K562 (cell line): Measurements from ENCODE around the gene GLRX2. TPM values are rescaled to one million over a fixed set of nuclear protein-coding genes. Genes with fewer than 3 reads are reported as not detected.

Source experiments
- ARID1B ChIP-seq: fragments of 450-650 bp; IDR thresholded peaks from 2 replicates; pipeline ENCODE4 v1.6.1; 2016; ENCODE audit warnings: antibody characterized with exemption, mild to moderate bottlenecking, inconsistent platforms
- CHD1 ChIP-seq: fragments of 200-600 bp; sonication (generic); IDR thresholded peaks from one replicate; pipeline ENCODE4 v1.6.1; 2012; ENCODE audit warnings: mild to moderate bottlenecking, moderate library complexity, low read length, inconsistent platforms
- HMG20A ChIP-seq: fragments of 450-650 bp; formaldehyde crosslinking; conservative IDR thresholded peaks from 2 replicates; pipeline ENCODE4 v1.4.0; 2020; ENCODE audit warnings: mild to moderate bottlenecking, mixed read lengths
- HMGN3 ChIP-seq: IDR thresholded peaks from 2 replicates; pipeline ENCODE4 v1.6.1; 2011; ENCODE audit warnings: borderline replicate concordance, low read depth, mild to moderate bottlenecking, mixed read lengths, low read length; ENCODE audit not compliant: insufficient read length; ENCODE audit errors: extremely low read depth
- KHSRP ChIP-seq: fragments of 450-650 bp; IDR thresholded peaks from 2 replicates; pipeline ENCODE4 v1.6.1; 2017
- MCM5 ChIP-seq: fragments of 450-650 bp; IDR thresholded peaks from 2 replicates; pipeline ENCODE4 v1.6.1; 2016; ENCODE audit warnings: low read depth
- NFRKB ChIP-seq: fragments of 450-650 bp; IDR thresholded peaks from 2 replicates; pipeline ENCODE4 v1.6.1; 2016; ENCODE audit warnings: low read depth
- PHB2 ChIP-seq: fragments of 450-650 bp; IDR thresholded peaks from 2 replicates; pipeline ENCODE4 v1.6.1; 2017; ENCODE audit warnings: low read depth
- POLR3G ChIP-seq: IDR thresholded peaks from 2 replicates; pipeline ENCODE4 v1.6.1; 2011; ENCODE audit not compliant: insufficient read length, insufficient replicate concordance; ENCODE audit errors: extremely low read depth
- RAD51 ChIP-seq: fragments of 450-650 bp; IDR thresholded peaks from 2 replicates; pipeline ENCODE4 v1.7.1; 2016; ENCODE audit warnings: low read depth, mild to moderate bottlenecking, borderline replicate concordance
- RB1 ChIP-seq: fragments of 450-650 bp; IDR thresholded peaks from 2 replicates; pipeline ENCODE4 v1.6.1; 2017; ENCODE audit warnings: low read depth, mild to moderate bottlenecking
- RBBP5 ChIP-seq: fragments of 200-600 bp; sonication (generic); IDR thresholded peaks from 2 replicates; pipeline ENCODE4 v1.6.1; 2012; ENCODE audit warnings: borderline replicate concordance, mild to moderate bottlenecking, low read length, control low read depth, inconsistent platforms; ENCODE audit not compliant: insufficient read depth, poor library complexity, severe bottlenecking
- RBM22 ChIP-seq: fragments of 200-400 bp; formaldehyde crosslinking; IDR thresholded peaks from 2 replicates; pipeline ENCODE4 v1.6.1; 2018; ENCODE audit warnings: low read length, low read depth; ENCODE audit not compliant: poor library complexity, severe bottlenecking
- SAP30 ChIP-seq: fragments of 200-600 bp; sonication (generic); IDR thresholded peaks from 2 replicates; pipeline ENCODE4 v1.6.1; 2012; ENCODE audit warnings: borderline replicate concordance, low read depth, mild to moderate bottlenecking, moderate library complexity, low read length, control low read depth, inconsistent platforms; ENCODE audit not compliant: insufficient read depth, poor library complexity, severe bottlenecking
- STAT6 ChIP-seq: sonication (generic); formaldehyde crosslinking; IDR thresholded peaks from 2 replicates; pipeline ENCODE4 v1.8.1; 2023; ENCODE audit warnings: mild to moderate bottlenecking, missing genetic modification reagents
- TBP ChIP-seq: optimal IDR thresholded peaks from 2 replicates; pipeline ENCODE3; 2011; ENCODE audit warnings: low read depth, low read length, improper control_type of control experiment
- TRIM28 ChIP-seq: fragments of 450-650 bp; IDR thresholded peaks from 2 replicates; pipeline ENCODE4 v1.6.1; 2017
- ZBTB17 ChIP-seq: fragments of 450-650 bp; formaldehyde crosslinking; IDR thresholded peaks from 2 replicates; pipeline ENCODE4 v1.4.0; 2020; ENCODE audit warnings: mild to moderate bottlenecking
- ZFPM2 ChIP-seq: fragments of 250-450 bp; sonication (Bioruptor Pico); IDR thresholded peaks from 2 replicates; pipeline ENCODE4 v1.5.1; 2022; ENCODE audit warnings: mild to moderate bottlenecking
- ZFX ChIP-seq: sonication (generic); formaldehyde crosslinking; IDR thresholded peaks from 2 replicates; pipeline ENCODE4 v1.8.0; 2022; ENCODE audit warnings: mild to moderate bottlenecking, missing genetic modification reagents, moderate library complexity
- ZNF311 ChIP-seq: fragments of 250-450 bp; sonication (Bioruptor Pico); IDR thresholded peaks from 2 replicates; pipeline ENCODE4 v1.4.0; 2020; ENCODE audit warnings: mild to moderate bottlenecking, moderate library complexity
- ZNF695 ChIP-seq: fragments of 450-650 bp; formaldehyde crosslinking; IDR thresholded peaks from 2 replicates; pipeline ENCODE4 v1.4.0; 2020; ENCODE audit warnings: mild to moderate bottlenecking, moderate library complexity
- ZNF717 ChIP-seq: fragments of 250-450 bp; sonication (Bioruptor Pico); IDR thresholded peaks from 2 replicates; pipeline ENCODE4 v1.5.0; 2021
- ZSCAN29 ChIP-seq: fragments of 450-650 bp; IDR thresholded peaks from 2 replicates; pipeline ENCODE4 v1.6.1; 2017
- polyA plus RNA-seq, 8 experiments: library from polyadenylated mRNA; depleted of rRNA in 4 of 8; stranded (reverse) in 5 of 8; unstranded in 3 of 8; fragments of >200 nt; fragmentation: Nextera tagmentation in 2 of 8; fragmentation: Illumina TruSeq in 1 of 8; extraction: Ambion mirVana in 2 of 8; extraction: Trizol in 1 of 8; gene quantifications; 2 replicates each; pipeline versions ENCODE4 v1.2.1 to v1.2.3, GENCODE V29; 2011 to 2014; ENCODE audit warnings: inconsistent platforms in 1 of 8, missing spikeins in 1 of 8
- total RNA-seq, 7 experiments: library from RNA; depleted of rRNA in 6 of 7; stranded (reverse); fragments of >200 nt in 6 of 7; fragmentation: Illumina TruSeq in 2 of 7; extraction: Trizol in 2 of 7; gene quantifications; 2 replicates each; pipeline versions ENCODE4 v1.2.1 to v1.2.3, GENCODE V29; 2011 to 2021; ENCODE audit warnings: low replicate concordance in 1 of 7
- TF ChIP-seq, protein P1 (sequence below): fragments of 250-450 bp; sonication (Bioruptor Pico); IDR thresholded peaks from 2 replicates; pipeline ENCODE4 v1.5.0; 2020; ENCODE audit warnings: mild to moderate bottlenecking
- TF ChIP-seq, protein P2 (sequence below): sonication (generic); formaldehyde crosslinking; IDR thresholded peaks from 2 replicates; pipeline ENCODE4 v1.8.0; 2022; ENCODE audit warnings: mild to moderate bottlenecking, missing genetic modification reagents

The GLRX2 gene
- total and polyA plus RNA-seq, 9 of the 15 experiments (the other 6 are each of a cell fraction or from before 2014, with no cell fraction given): 13.3 to 82.6 (median 55.1) TPM

- TF ChIP-seq SAP30 (peak; percentile 61), ZFX (no peak), ZNF695 (CRISPR knock-in tag) (no peak), ZNF717 (CRISPR knock-in tag) (no peak), CHD1 (peak; percentile 57), ARID1B (peak; percentile 14; the same call in 1 of the 2 replicates), STAT6 (CRISPR knock-in tag) (peak; percentile 28; the same call in 1 of the 2 replicates), HMG20A (CRISPR knock-in tag) (no peak), NFRKB (no peak), ZFPM2 (no peak), TRIM28 (peak; percentile 51; the same call in 1 of the 2 replicates), RAD51 (no peak), RB1 (peak; percentile 20; the same call in 1 of the 2 replicates), ZBTB17 (CRISPR knock-in tag) (no peak), ZNF311 (CRISPR knock-in tag) (no peak), ZSCAN29 (no peak), PHB2 (no peak), RBBP5 (no peak), HMGN3 (peak; percentile 74), RBM22 (no peak), TBP (no peak), KHSRP (no peak), MCM5 (no peak), POLR3G (no peak)
- TF ChIP-seq, protein P1, sequence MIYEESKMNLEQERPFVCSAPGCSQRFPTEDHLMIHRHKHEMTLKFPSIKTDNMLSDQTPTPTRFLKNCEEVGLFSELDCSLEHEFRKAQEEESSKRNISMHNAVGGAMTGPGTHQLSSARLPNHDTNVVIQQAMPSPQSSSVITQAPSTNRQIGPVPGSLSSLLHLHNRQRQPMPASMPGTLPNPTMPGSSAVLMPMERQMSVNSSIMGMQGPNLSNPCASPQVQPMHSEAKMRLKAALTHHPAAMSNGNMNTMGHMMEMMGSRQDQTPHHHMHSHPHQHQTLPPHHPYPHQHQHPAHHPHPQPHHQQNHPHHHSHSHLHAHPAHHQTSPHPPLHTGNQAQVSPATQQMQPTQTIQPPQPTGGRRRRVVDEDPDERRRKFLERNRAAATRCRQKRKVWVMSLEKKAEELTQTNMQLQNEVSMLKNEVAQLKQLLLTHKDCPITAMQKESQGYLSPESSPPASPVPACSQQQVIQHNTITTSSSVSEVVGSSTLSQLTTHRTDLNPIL (CRISPR knock-in tag): no peak
- TF ChIP-seq, protein P2, sequence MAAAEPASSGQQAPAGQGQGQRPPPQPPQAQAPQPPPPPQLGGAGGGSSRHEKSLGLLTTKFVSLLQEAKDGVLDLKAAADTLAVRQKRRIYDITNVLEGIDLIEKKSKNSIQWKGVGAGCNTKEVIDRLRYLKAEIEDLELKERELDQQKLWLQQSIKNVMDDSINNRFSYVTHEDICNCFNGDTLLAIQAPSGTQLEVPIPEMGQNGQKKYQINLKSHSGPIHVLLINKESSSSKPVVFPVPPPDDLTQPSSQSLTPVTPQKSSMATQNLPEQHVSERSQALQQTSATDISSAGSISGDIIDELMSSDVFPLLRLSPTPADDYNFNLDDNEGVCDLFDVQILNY (CRISPR knock-in tag): no peak
These were observed 710 bp downstream of the GLRX2 start (continued) for GRCh38 chr1:193104502-193104906.
